Aortic smooth muscle cell (primary cell): Measurements from ENCODE around the gene PREP. TPM values are rescaled to one million over a fixed set of nuclear protein-coding genes. Genes with fewer than 3 reads are reported as not detected.

Experiments used
- total RNA-seq: library from RNA; depleted of rRNA; stranded (reverse); fragments of >200 nt; gene quantifications from 2 replicates; pipeline ENCODE4 v1.2.3, GENCODE V29; 2014

The PREP gene
- 15.2 and 17.8 TPM in 2 replicates for total RNA-seq

DNA sequence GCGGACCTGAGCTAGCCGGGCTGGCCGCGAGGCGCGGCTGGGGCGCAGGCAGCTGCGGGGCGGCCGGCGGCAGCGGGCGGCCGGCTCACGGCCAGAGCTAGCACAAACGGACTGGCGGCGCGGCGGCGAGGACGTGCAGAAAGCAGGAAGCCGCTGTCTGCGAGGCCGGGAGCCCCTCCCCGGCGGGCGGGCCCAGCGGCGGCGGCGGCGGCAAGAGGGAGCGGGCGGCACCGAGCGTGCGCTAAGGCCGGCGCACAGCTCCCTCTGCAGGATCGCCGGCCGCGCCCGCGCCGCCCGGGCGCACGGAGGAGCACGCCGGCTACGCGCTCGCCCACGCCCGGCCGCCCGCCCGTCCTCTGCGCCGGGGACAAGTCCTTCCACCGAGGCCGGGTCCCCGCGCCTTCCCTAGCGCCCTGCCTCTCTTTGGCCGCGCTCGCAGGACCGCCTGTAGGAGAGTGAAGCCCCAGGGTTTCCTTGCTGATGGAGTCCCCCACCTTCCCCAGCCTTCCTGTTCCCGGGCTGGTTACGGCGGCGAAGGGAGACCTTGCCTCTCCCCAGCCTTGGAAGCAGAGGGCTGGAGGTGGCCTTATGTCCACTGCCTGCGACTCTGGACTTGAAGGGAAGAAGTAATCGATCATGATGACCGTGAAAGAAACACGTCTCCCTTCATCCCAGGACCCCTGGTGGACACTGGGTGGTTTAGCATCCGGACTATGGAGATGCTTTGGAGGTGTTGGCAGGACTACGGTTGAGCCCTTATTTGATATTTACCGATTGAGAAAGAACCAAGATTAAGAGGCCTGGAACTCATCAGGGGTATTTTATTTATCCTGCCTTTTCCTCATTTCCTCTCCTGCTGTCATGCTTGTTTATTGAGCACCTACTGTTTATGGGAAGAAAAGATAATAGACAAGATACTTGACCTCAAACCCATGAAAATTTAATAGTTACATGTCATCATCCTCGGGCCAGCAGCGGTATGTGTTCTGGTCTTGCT lies at the start of gene PREP:
TSS of gene PREP (minus strand) at position 144 of the 997 bp plus-strand sequence. CDS start 191 bp downstream, outside the sequence.

Other genes starting within 250 kb of the PREP start
- 0.44 and 0.92 TPM in 2 replicates for gene POPDC3, start 223.1 kb downstream of the PREP start, total RNA-seq